ENCODE data around the gene SLC25A42. TPM values are rescaled to one million over a fixed set of nuclear protein-coding genes. Genes with fewer than 3 reads are reported as not detected.

The SLC25A42 gene
- total RNA-seq, 1 experiment from 2014 or later, result 3.5 TPM

DNA sequence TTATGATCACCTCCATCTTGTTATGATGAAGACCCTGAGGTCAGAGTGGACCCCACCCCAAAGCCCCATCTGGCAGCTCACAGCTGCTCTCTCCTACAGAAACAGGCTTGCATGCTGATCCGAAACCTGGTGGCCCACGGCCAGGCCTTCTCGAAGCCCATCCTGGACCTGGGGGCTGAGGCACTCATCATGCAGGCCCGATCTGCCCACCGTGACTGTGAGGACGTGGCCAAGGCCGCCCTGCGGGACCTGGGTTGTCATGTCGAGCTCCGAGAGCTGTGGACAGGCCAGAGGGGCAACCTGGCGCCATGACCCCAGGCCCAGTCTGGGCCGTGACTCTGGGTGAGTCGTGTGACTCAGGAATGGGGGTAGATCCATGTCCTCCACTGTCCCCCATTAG lies 6.5 kb upstream of the SLC25A42 start:
- intact Hi-C loops (cut with micrococcal nuclease; ENCODE audit: unreplicated experiment), result no loop called here
- CTCF ChIA-PET, result no interaction called here
- no peaks in the 10 kb centered on the region for H3K27me3 ChIP-seq (replicated peaks; ENCODE audit: insufficient read depth, low read depth, low read length, poor library complexity)
- no TSS peak for BruUV-seq (replicated peaks)
- H3K4me1 ChIP-seq (ENCODE audit: insufficient read depth, low read length, poor library complexity, severe bottlenecking), result no peaks in the 10 kb centered on the region
- TF ChIP-seq, protein P1, sequence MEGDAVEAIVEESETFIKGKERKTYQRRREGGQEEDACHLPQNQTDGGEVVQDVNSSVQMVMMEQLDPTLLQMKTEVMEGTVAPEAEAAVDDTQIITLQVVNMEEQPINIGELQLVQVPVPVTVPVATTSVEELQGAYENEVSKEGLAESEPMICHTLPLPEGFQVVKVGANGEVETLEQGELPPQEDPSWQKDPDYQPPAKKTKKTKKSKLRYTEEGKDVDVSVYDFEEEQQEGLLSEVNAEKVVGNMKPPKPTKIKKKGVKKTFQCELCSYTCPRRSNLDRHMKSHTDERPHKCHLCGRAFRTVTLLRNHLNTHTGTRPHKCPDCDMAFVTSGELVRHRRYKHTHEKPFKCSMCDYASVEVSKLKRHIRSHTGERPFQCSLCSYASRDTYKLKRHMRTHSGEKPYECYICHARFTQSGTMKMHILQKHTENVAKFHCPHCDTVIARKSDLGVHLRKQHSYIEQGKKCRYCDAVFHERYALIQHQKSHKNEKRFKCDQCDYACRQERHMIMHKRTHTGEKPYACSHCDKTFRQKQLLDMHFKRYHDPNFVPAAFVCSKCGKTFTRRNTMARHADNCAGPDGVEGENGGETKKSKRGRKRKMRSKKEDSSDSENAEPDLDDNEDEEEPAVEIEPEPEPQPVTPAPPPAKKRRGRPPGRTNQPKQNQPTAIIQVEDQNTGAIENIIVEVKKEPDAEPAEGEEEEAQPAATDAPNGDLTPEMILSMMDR (conservative IDR thresholded peaks at IDR 0.05; ENCODE audit: low read depth, low read length), result no peak
- no peak for TF ChIP-seq EZH2 (IDR thresholded peaks at IDR 0.05; ENCODE audit: borderline replicate concordance, low read depth, low read length, poor library complexity, severe bottlenecking)
- H3K4me3 ChIP-seq (ENCODE audit: low read depth, low read length, poor library complexity, severe bottlenecking), result no peak overlapping the region
- POLR2A ChIA-PET (ENCODE audit: low non-redundant PET), result no interaction called here
- H3K36me3 ChIP-seq (ENCODE audit: insufficient read depth, low read length, poor library complexity, severe bottlenecking), result peaks cover 34% of the 10 kb centered on the region
- H3K27ac ChIP-seq (ENCODE audit: low read depth, low read length, poor library complexity, severe bottlenecking), result no peak overlapping the region
- no peak for DNase-seq (ENCODE audit: low spot score)
- H3K9me3 ChIP-seq (ENCODE audit: low read depth, low read length, poor library complexity, severe bottlenecking), result no peaks in the 10 kb centered on the region

DNA sequence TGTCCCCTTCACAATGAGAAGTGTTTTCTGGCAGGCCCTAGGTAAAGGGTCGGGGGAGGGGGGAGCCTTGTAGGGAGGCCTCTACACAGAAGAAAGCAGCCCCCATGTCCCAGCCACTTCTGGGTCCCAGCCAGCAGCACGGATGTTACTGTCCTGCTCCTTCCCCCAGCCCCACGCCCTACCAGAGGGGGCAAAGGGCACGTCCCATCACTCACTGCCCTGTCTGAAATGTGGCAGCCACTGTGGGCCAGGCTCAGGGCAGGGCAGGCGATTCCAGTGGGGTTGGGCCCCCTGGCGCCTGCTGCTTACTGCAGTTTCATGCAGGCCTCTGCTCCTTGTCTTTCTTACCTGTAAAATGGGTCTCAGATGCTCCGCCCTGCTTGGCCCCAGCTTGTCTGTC lies 6.1 kb upstream of the SLC25A42 start:
- no peak for DNase-seq (ENCODE audit: low spot score)
- intact Hi-C loops (cut with micrococcal nuclease; ENCODE audit: unreplicated experiment), result no loop called here
- ChIA-PET POLR2A (ENCODE audit: low non-redundant PET) (no interaction called here), CTCF (no interaction called here)
- H3K27me3 ChIP-seq (replicated peaks; ENCODE audit: insufficient read depth, low read depth, low read length, poor library complexity), result no peaks in the 10 kb centered on the region
- no peaks in the 10 kb centered on the region for H3K4me1 ChIP-seq (ENCODE audit: insufficient read depth, low read length, poor library complexity, severe bottlenecking)
- no peaks in the 10 kb centered on the region for H3K9me3 ChIP-seq (ENCODE audit: low read depth, low read length, poor library complexity, severe bottlenecking)
- peaks cover 30% of the 10 kb centered on the region for H3K36me3 ChIP-seq (ENCODE audit: insufficient read depth, low read length, poor library complexity, severe bottlenecking)
- no peak for TF ChIP-seq EZH2 (IDR thresholded peaks at IDR 0.05; ENCODE audit: borderline replicate concordance, low read depth, low read length, poor library complexity, severe bottlenecking)
- TF ChIP-seq, protein P1 (conservative IDR thresholded peaks at IDR 0.05; ENCODE audit: low read depth, low read length), result no peak
- H3K4me3 ChIP-seq (ENCODE audit: low read depth, low read length, poor library complexity, severe bottlenecking), result no peak overlapping the region
- no peak overlapping the region for H3K27ac ChIP-seq (ENCODE audit: low read depth, low read length, poor library complexity, severe bottlenecking)
- BruUV-seq (replicated peaks), result no TSS peak

DNA sequence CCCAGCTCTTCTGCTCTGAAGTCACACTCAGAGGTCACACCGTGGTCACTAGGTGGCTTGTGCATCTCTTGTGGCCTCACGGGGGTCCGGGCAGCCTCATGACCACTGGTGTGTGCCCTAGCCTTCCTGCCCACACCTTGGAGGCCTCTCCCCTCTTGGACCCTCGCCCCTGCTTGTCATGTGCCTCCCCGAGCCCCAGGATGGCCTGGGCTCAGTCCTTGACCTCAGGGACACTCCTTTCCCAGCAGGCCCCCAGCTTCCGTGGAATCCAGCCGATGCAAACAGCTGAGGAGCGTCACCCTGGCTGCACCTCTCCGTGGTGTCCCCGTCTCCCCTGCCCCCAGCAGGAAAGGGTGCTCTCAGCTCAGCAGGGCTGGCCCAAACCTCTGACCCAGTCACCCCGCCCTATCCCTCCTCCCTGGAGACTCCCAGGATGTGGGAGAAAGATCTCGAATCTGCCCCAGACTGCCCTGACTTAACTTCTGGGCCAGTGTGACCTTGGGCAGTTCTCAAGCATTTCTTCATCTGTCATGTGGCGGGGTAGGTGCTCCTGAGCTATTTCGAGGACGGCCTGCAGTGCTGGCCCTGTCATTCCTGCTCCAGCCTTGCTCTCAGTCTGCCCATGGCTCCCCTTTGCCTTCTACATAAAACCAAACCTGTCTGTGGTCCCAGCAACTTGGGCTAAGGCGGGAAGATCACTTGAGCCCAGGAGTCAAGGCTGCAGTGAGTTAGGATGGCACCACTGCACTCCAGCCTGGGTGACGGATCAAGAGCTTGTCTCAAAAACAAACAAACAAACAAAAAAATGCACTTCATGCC lies 4.6 kb upstream of the SLC25A42 start:
- no TSS peak for BruUV-seq (replicated peaks)
- no peak for DNase-seq (ENCODE audit: low spot score)
- Histone ChIP-seq H3K4me3 (ENCODE audit: low read depth, low read length, poor library complexity, severe bottlenecking) (no peak overlapping the region), H3K9me3 (ENCODE audit: low read depth, low read length, poor library complexity, severe bottlenecking) (no peaks in the 10 kb centered on the region), H3K36me3 (ENCODE audit: insufficient read depth, low read length, poor library complexity, severe bottlenecking) (peaks cover 24% of the 10 kb centered on the region), H3K27me3 (replicated peaks; ENCODE audit: insufficient read depth, low read depth, low read length, poor library complexity) (no peaks in the 10 kb centered on the region), H3K27ac (ENCODE audit: low read depth, low read length, poor library complexity, severe bottlenecking) (no peak overlapping the region), H3K4me1 (ENCODE audit: insufficient read depth, low read length, poor library complexity, severe bottlenecking) (peaks cover 6% of the 10 kb centered on the region)
- ChIA-PET CTCF (interaction anchor here (0.6 kb wide), 1 partner anchor 65 kb away, joined by 4 read pairs; no protein-coding TSS in a partner anchor), POLR2A (ENCODE audit: low non-redundant PET) (no interaction called here)
- TF ChIP-seq, protein P1 (conservative IDR thresholded peaks at IDR 0.05; ENCODE audit: low read depth, low read length), result no peak
- TF ChIP-seq EZH2 (IDR thresholded peaks at IDR 0.05; ENCODE audit: borderline replicate concordance, low read depth, low read length, poor library complexity, severe bottlenecking), result no peak
- intact Hi-C loops (cut with micrococcal nuclease; ENCODE audit: unreplicated experiment), result no loop called here

Measured in A673 (cell line).